Activated CD8-positive, alpha-beta memory T cell treated with anti-CD3 and anti-CD28 coated beads for 36 hours (primary cell): ENCODE data around the gene EFCAB8. TPM values are rescaled to one million over a fixed set of nuclear protein-coding genes. Genes with fewer than 3 reads are reported as not detected.
"Not testable (repeated sequence)": the region's sequence is repeated elsewhere in the genome, so short reads cannot be mapped to it uniquely, and the experiment has no call there.

Experiments
- CTCF ChIA-PET: fragments of 350-600 bp; sonication (Branson Sonifier 250); formaldehyde crosslinking; loops from one replicate; lab custom pipeline; 2021; ENCODE audit warnings: antibody characterized with exemption; lab: Charles Lee
- POLR2A ChIA-PET: fragments of 350-600 bp; sonication (Branson Sonifier 250); formaldehyde crosslinking; loops from one replicate; lab custom pipeline; 2021; ENCODE audit warnings: antibody characterized with exemption; lab: Charles Lee
- total RNA-seq, 2 experiments: library from RNA; stranded (reverse); gene quantifications; one replicate each; pipeline ENCODE4 v1.2.3, GENCODE V29; 2021

Gene EFCAB8
- total RNA-seq, 2 experiments from 2014 or later = 0.21 to 0.94 TPM

GRCh38 chr20:32925481-32926196 lies 66.9 kb downstream of the EFCAB8 start:
- CTCF ChIA-PET = no interaction called here
- POLR2A ChIA-PET = no interaction called here

- CTCF ChIA-PET = no interaction called here
- POLR2A ChIA-PET = no interaction called here
These were observed 70.4 kb downstream of the EFCAB8 start for GRCh38 chr20:32929162-32929561.

GRCh38 chr20:32930181-32930580 lies 71.5 kb downstream of the EFCAB8 start:
- POLR2A ChIA-PET = no interaction called here
- CTCF ChIA-PET = interaction anchor here (0.5 kb wide), 1 partner anchor 9 kb away, joined by 3 read pairs; no protein-coding TSS in a partner anchor

- ChIA-PET POLR2A (no interaction called here), CTCF (interaction anchor here (0.5 kb wide), 1 partner anchor 9 kb away, joined by 3 read pairs; no protein-coding TSS in a partner anchor)
These were observed 72.0 kb downstream of the EFCAB8 start for GRCh38 chr20:32930701-32931100.

GRCh38 chr20:32934580-32934979 lies 75.9 kb downstream of the EFCAB8 start:
- CTCF ChIA-PET = no interaction called here
- POLR2A ChIA-PET = no interaction called here

GRCh38 chr20:32941155-32941885 lies 82.6 kb downstream of the EFCAB8 start:
- CTCF ChIA-PET = no interaction called here
- POLR2A ChIA-PET = no interaction called here

GRCh38 chr20:32943490-32944052 lies 84.8 kb downstream of the EFCAB8 start:
- POLR2A ChIA-PET = no interaction called here
- CTCF ChIA-PET = no interaction called here

GRCh38 chr20:32945710-32946221 lies 87.0 kb downstream of the EFCAB8 start:
- ChIA-PET CTCF (interaction anchor here (0.6 to 3.1 kb wide), 9 partner anchors 23 to 167 kb away, joined by 3 to 14 read pairs (median 4); partner anchors contain the start of gene SUN5), POLR2A (no interaction called here)

GRCh38 chr20:32946629-32947028 lies 87.9 kb downstream of the EFCAB8 start:
- ChIA-PET CTCF (interaction anchor here (1.4 to 3.1 kb wide), 3 partner anchors 26 to 45 kb away, joined by 4 to 14 read pairs (median 5); no protein-coding TSS in a partner anchor), POLR2A (no interaction called here)

GRCh38 chr20:32950539-32950938 lies 91.8 kb downstream of the EFCAB8 start:
- POLR2A ChIA-PET = not testable (repeated sequence)
- CTCF ChIA-PET = interaction anchor here (1.0 to 1.1 kb wide), 2 partner anchors 12 to 48 kb away, joined by 3 read pairs; no protein-coding TSS in a partner anchor

GRCh38 chr20:32957459-32957858 lies 98.7 kb downstream of the EFCAB8 start:
- ChIA-PET CTCF (interaction anchor here (0.7 kb wide), 1 partner anchor 327 kb away, joined by 5 read pairs; no protein-coding TSS in a partner anchor), POLR2A (no interaction called here)

GRCh38 chr20:32958574-32958973 lies 99.9 kb downstream of the EFCAB8 start:
- POLR2A ChIA-PET = no interaction called here
- CTCF ChIA-PET = no interaction called here

GRCh38 chr20:32959351-32960221 lies 100.9 kb downstream of the EFCAB8 start:
- ChIA-PET CTCF (no interaction called here), POLR2A (no interaction called here)

- CTCF ChIA-PET = no interaction called here
- POLR2A ChIA-PET = no interaction called here
These were observed 101.4 kb downstream of the EFCAB8 start for GRCh38 chr20:32960222-32960518.

GRCh38 chr20:32960849-32961731 lies 102.4 kb downstream of the EFCAB8 start:
- POLR2A ChIA-PET = no interaction called here
- CTCF ChIA-PET = no interaction called here

GRCh38 chr20:32962053-32962452 lies 103.3 kb downstream of the EFCAB8 start:
- POLR2A ChIA-PET = no interaction called here
- CTCF ChIA-PET = interaction anchor here (0.9 kb wide), 1 partner anchor 11 kb away, joined by 3 read pairs; no protein-coding TSS in a partner anchor

- POLR2A ChIA-PET = not testable (repeated sequence)
- CTCF ChIA-PET = interaction anchor here (0.9 kb wide), 1 partner anchor 12 kb away, joined by 3 read pairs; no protein-coding TSS in a partner anchor
These were observed 103.9 kb downstream of the EFCAB8 start for GRCh38 chr20:32962646-32963045.

- POLR2A ChIA-PET = no interaction called here
- CTCF ChIA-PET = no interaction called here
These were observed 104.5 kb downstream of the EFCAB8 start for GRCh38 chr20:32963176-32963575.
